ENCODE data around the gene SPATA24. TPM values are rescaled to one million over a fixed set of nuclear protein-coding genes. Genes with fewer than 3 reads are reported as not detected.
"Not testable (repeated sequence)": the region's sequence is repeated elsewhere in the genome, so short reads cannot be mapped to it uniquely, and the experiment has no call there.

SPATA24 gene
- total RNA-seq, 1 experiment from 2014 or later = 1.4 TPM

DNA sequence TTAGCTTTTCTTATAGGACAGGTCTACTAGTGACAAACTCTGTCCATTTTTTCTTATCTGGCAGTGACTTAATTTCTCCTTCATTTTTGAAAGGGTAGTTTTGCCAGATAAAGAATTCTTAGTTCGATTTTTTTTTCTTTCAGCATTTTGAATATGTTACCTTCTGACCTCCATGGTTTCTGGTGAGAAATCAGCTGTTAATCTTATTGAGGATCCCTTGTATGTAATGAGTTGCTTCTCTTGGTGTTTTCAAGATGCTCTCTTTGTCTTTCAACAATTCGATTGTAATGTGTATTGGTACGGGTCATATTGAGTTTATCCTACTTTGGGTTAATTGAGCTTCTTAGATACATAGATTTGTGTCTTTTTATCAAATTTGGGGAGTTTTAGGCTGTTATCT is 49.7 kb downstream of the SPATA24 start:
- Histone ChIP-seq H3K9me3 (ENCODE audit: low read length) (no peaks in the 10 kb centered on the region), H4K20me1 (ENCODE audit: low read length) (peaks cover 14% of the 10 kb centered on the region; the same call in 1 of the 2 replicates), H3K9ac (ENCODE audit: low read length) (no peak overlapping the region), H3K4me2 (ENCODE audit: low read length) (no peak overlapping the region), H3K4me1 (ENCODE audit: insufficient read depth, low read length) (peaks cover 5% of the 10 kb centered on the region), H3K79me2 (ENCODE audit: low read length) (peaks cover 98% of the 10 kb centered on the region), H2AFZ (ENCODE audit: low read length) (no peak overlapping the region), H3K36me3 (ENCODE audit: low read depth, low read length) (no peaks in the 10 kb centered on the region; the same call in 1 of the 2 replicates), H3K27me3 (ENCODE audit: low read length) (no peaks in the 10 kb centered on the region), H3K9me2 (replicated peaks; ENCODE audit: low read length) (no peaks in the 10 kb centered on the region), H3K4me3 (ENCODE audit: low read length) (no peak overlapping the region), H3K27ac (ENCODE audit: low read length) (no peak overlapping the region), H3F3A (ENCODE audit: low read length, unreplicated experiment) (no peaks in the 10 kb centered on the region)
- ChIA-PET CTCF (no interaction called here), POLR2A (ENCODE audit: unreplicated experiment) (no interaction called here)
- BruUV-seq (replicated peaks) = no TSS peak
- no peak for TF ChIP-seq EZH2phosphoT487 (IDR thresholded peaks at IDR 0.05; ENCODE audit: borderline replicate concordance, low read length)
- TF ChIP-seq, protein P1, sequence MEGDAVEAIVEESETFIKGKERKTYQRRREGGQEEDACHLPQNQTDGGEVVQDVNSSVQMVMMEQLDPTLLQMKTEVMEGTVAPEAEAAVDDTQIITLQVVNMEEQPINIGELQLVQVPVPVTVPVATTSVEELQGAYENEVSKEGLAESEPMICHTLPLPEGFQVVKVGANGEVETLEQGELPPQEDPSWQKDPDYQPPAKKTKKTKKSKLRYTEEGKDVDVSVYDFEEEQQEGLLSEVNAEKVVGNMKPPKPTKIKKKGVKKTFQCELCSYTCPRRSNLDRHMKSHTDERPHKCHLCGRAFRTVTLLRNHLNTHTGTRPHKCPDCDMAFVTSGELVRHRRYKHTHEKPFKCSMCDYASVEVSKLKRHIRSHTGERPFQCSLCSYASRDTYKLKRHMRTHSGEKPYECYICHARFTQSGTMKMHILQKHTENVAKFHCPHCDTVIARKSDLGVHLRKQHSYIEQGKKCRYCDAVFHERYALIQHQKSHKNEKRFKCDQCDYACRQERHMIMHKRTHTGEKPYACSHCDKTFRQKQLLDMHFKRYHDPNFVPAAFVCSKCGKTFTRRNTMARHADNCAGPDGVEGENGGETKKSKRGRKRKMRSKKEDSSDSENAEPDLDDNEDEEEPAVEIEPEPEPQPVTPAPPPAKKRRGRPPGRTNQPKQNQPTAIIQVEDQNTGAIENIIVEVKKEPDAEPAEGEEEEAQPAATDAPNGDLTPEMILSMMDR (conservative IDR thresholded peaks at IDR 0.05; ENCODE audit: low read depth, low read length) = no peak
- TF ChIP-seq EZH2 (IDR thresholded peaks at IDR 0.05; ENCODE audit: low read length, unreplicated experiment) = no peak
- no peak for DNase-seq
- ATAC-seq = no peak
- intact Hi-C loops (cut with micrococcal nuclease) = no loop called here

DNA sequence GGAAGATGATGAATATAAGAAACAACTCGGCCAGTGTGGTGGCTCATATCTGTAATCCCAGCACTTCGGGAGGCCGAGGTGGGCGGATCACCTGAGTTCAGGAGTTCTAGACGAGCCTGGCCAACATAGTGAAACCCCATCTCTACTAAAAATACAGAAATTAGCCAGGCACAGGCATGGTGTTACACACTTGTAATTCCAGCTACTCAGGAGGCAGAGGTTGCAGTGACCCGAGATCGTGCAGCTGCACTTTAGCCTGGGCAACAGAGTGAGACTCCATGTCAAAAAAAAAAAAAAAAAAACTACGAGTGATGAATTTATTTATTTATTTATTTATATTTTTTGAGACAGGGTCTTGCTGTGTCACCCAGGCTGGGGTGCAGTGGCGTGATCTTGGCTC is 56.0 kb downstream of the SPATA24 start:
- H3K9me2 ChIP-seq (replicated peaks; ENCODE audit: low read length); H3K36me3 ChIP-seq (ENCODE audit: low read depth, low read length); H2AFZ ChIP-seq (ENCODE audit: low read length); H3K4me2 ChIP-seq (ENCODE audit: low read length); H3F3A ChIP-seq (ENCODE audit: low read length, unreplicated experiment); H3K4me3 ChIP-seq (ENCODE audit: low read length); POLR2A ChIA-PET (ENCODE audit: unreplicated experiment); ATAC-seq; H3K27ac ChIP-seq (ENCODE audit: low read length); H3K9ac ChIP-seq (ENCODE audit: low read length); H3K9me3 ChIP-seq (ENCODE audit: low read length); DNase-seq; H3K27me3 ChIP-seq (ENCODE audit: low read length); intact Hi-C loops (cut with micrococcal nuclease); CTCF ChIA-PET; BruUV-seq (replicated peaks): not testable (repeated sequence)
- Histone ChIP-seq H3K4me1 (ENCODE audit: insufficient read depth, low read length) (peaks cover 11% of the 10 kb centered on the region; the same call in 1 of the 2 replicates), H3K79me2 (ENCODE audit: low read length) (peaks cover 98% of the 10 kb centered on the region), H4K20me1 (ENCODE audit: low read length) (peaks cover 32% of the 10 kb centered on the region)

Other genes starting within 250 kb of the SPATA24 start
- gene SIL1, start 205.7 kb downstream of the SPATA24 start, total RNA-seq (2014; rRNA removed) = 7.9 and 17.2 TPM in 2 replicates
- gene MATR3, start 110.3 kb downstream of the SPATA24 start, total RNA-seq (2014; rRNA removed) = 139 and 162 TPM in 2 replicates
- gene PAIP2, start 62.2 kb downstream of the SPATA24 start, total RNA-seq (2014; rRNA removed) = 35.1 and 39.3 TPM in 2 replicates
- gene SLC23A1, start 20.8 kb downstream of the SPATA24 start, total RNA-seq (2014; rRNA removed) = not detected in 2 replicates
- gene MZB1, start 14.2 kb downstream of the SPATA24 start, total RNA-seq (2014; rRNA removed) = 0.22 and 1.0 TPM in 2 replicates
- gene PROB1, start 9.0 kb downstream of the SPATA24 start, total RNA-seq (2014; rRNA removed) = 1.9 and 2.2 TPM in 2 replicates
- gene DNAJC18, start 35.4 kb upstream of the SPATA24 start, total RNA-seq (2014; rRNA removed) = 3.2 and 4.4 TPM in 2 replicates
- 0.36 TPM in 1 of 2 replicates, not detected in the other for gene ECSCR, start 58.7 kb upstream of the SPATA24 start, total RNA-seq (2014; rRNA removed)
- not detected in 2 replicates for gene SMIM33, start 66.9 kb upstream of the SPATA24 start, total RNA-seq (2014; rRNA removed)
- gene STING1, start 78.7 kb upstream of the SPATA24 start, total RNA-seq (2014; rRNA removed) = 6.5 and 12.6 TPM in 2 replicates
- gene UBE2D2, start 157.2 kb upstream of the SPATA24 start, total RNA-seq (2014; rRNA removed) = 98.7 and 104 TPM in 2 replicates
- 31.1 and 42.4 TPM in 2 replicates for gene CXXC5, start 244.3 kb upstream of the SPATA24 start, total RNA-seq (2014; rRNA removed)